Measurements from ENCODE around the gene TMEM209. TPM values are rescaled to one million over a fixed set of nuclear protein-coding genes. Genes with fewer than 3 reads are reported as not detected.
"Not testable (repeated sequence)": the region's sequence is repeated elsewhere in the genome, so short reads cannot be mapped to it uniquely, and the experiment has no call there.

The TMEM209 gene
- total RNA-seq, 2 experiments from 2014 or later, result 18.3 to 18.8 TPM

- H3K36me3 ChIP-seq (ENCODE audit: insufficient read depth, low read length); H3K9me3 ChIP-seq (ENCODE audit: control insufficient read depth in 1 of 2, insufficient read depth in 1 of 2, low read length in 2 of 2); CTCF ChIA-PET; H3K9me3 Mint-ChIP-seq; H3K27me3 ChIP-seq (ENCODE audit: control insufficient read depth in 1 of 2, insufficient read depth in 2 of 2, low read length in 2 of 2); H3K4me1 ChIP-seq (ENCODE audit: insufficient read depth, low read length); H3K4me1 Mint-ChIP-seq (ENCODE audit: low read depth); ATAC-seq (ENCODE audit: poor library complexity); H3K27ac ChIP-seq (ENCODE audit: low read depth in 1 of 2, low read length in 2 of 2); H3K27ac Mint-ChIP-seq; H3K27me3 Mint-ChIP-seq; H3K36me3 Mint-ChIP-seq (ENCODE audit: low read depth); H3K4me3 ChIP-seq (ENCODE audit: low read length); H3K4me3 Mint-ChIP-seq; DNase-seq: not testable (repeated sequence)
- POLR2A ChIA-PET, result interaction anchor here (1.0 kb wide), 1 partner anchor 30 kb away, joined by 4 read pairs; no protein-coding TSS in a partner anchor
- intact Hi-C loops (cut with DNase I, micrococcal nuclease), result loop anchor here (2.0 to 10.0 kb wide), 6 partner anchors 241 to 589 kb away; no protein-coding TSS in a partner anchor
Observed at GRCh38 chr7:130243486-130243885, 38.3 kb upstream of the TMEM209 start.

DNA sequence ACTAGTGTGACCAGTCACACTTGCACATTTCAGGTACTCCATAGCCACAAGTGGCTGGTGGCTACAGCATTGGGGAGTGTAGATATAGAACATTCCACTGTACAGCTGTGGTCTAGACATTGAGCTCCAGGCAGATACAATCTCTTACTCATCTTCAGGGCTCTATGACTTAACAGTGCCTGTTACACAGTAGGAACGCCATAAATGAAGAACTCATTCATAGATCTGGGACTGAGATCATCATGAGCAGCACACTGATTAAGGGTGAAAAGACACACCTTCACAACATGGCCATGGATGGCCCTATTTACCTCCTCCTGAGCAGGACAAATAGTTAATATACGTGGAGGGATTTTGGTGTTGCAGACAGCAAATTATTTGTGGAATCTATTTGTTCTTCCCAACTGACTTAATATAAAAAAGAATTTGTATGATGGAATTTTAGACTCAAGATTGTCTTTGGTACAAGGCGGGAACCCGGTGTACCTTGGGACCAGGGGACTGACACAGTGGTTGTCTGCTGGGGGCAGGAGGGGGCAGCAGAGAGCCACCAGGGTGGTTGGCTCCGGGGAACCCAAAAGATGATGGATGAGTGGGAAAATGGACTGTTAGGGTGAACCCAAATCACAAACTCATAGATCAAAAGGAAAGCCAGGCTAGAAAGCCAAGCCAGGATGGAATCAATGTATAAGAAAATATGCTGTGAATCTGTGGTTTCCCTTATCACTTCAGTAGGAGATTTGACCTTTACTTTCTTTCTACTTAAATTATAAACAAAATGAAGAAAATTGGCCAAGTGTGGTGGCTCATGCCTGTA is 37.2 kb upstream of the TMEM209 start:
- POLR2A ChIA-PET, result interaction anchor here (1.0 kb wide), 1 partner anchor 31 kb away, joined by 4 read pairs; no protein-coding TSS in a partner anchor
- Histone ChIP-seq H3K4me3 (ENCODE audit: low read length) (no peak overlapping the region), H3K4me1 (ENCODE audit: insufficient read depth, low read length) (no peaks in the 10 kb centered on the region), H3K27ac (ENCODE audit: low read depth in 1 of 2, low read length in 2 of 2) (no peak overlapping the region), H3K27me3 (ENCODE audit: control insufficient read depth in 1 of 2, insufficient read depth in 2 of 2, low read length in 2 of 2) (no peaks in the 10 kb centered on the region), H3K36me3 (ENCODE audit: insufficient read depth, low read length) (no peaks in the 10 kb centered on the region), H3K9me3 (ENCODE audit: control insufficient read depth in 1 of 2, insufficient read depth in 1 of 2, low read length in 2 of 2) (peaks cover 0 to 4% of the 10 kb centered on the region in 2 experiments)
- Mint-ChIP-seq H3K27me3 (no peaks in the 10 kb centered on the region), H3K4me1 (ENCODE audit: low read depth) (peaks cover 8% of the 10 kb centered on the region), H3K36me3 (ENCODE audit: low read depth) (no peaks in the 10 kb centered on the region), H3K27ac (no peak overlapping the region), H3K4me3 (no peak overlapping the region), H3K9me3 (no peaks in the 10 kb centered on the region)
- TF ChIP-seq, protein P1, sequence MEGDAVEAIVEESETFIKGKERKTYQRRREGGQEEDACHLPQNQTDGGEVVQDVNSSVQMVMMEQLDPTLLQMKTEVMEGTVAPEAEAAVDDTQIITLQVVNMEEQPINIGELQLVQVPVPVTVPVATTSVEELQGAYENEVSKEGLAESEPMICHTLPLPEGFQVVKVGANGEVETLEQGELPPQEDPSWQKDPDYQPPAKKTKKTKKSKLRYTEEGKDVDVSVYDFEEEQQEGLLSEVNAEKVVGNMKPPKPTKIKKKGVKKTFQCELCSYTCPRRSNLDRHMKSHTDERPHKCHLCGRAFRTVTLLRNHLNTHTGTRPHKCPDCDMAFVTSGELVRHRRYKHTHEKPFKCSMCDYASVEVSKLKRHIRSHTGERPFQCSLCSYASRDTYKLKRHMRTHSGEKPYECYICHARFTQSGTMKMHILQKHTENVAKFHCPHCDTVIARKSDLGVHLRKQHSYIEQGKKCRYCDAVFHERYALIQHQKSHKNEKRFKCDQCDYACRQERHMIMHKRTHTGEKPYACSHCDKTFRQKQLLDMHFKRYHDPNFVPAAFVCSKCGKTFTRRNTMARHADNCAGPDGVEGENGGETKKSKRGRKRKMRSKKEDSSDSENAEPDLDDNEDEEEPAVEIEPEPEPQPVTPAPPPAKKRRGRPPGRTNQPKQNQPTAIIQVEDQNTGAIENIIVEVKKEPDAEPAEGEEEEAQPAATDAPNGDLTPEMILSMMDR (IDR thresholded peaks at IDR 0.05), result peak; percentile 85
- intact Hi-C loops (cut with DNase I, micrococcal nuclease), result loop anchor here (1.0 to 10.0 kb wide), 7 partner anchors 242 to 590 kb away; no protein-coding TSS in a partner anchor
- ATAC-seq (ENCODE audit: poor library complexity) (peak; percentile 60), DNase-seq (peak; percentile 23 to 70 (median 40))
- CTCF ChIA-PET, result interaction anchor here (0.6 kb wide), 2 partner anchors 377 to 516 kb away, joined by 3 read pairs; no protein-coding TSS in a partner anchor

- no peaks in the 10 kb centered on the region for H3K36me3 Mint-ChIP-seq (ENCODE audit: low read depth)
- Histone ChIP-seq H3K36me3 (ENCODE audit: insufficient read depth, low read length) (no peaks in the 10 kb centered on the region), H3K9me3 (ENCODE audit: control insufficient read depth in 1 of 2, insufficient read depth in 1 of 2, low read length in 2 of 2) (no peaks in the 10 kb centered on the region), H3K4me1 (ENCODE audit: insufficient read depth, low read length) (no peaks in the 10 kb centered on the region), H3K4me3 (ENCODE audit: low read length) (no peak overlapping the region), H3K27ac (ENCODE audit: low read depth in 1 of 2, low read length in 2 of 2) (no peak overlapping the region), H3K27me3 (ENCODE audit: control insufficient read depth in 1 of 2, insufficient read depth in 2 of 2, low read length in 2 of 2) (no peaks in the 10 kb centered on the region)
- DNase-seq (no peak), ATAC-seq (ENCODE audit: poor library complexity) (no peak)
- H3K27ac Mint-ChIP-seq, result no peak overlapping the region
- no peaks in the 10 kb centered on the region for H3K9me3 Mint-ChIP-seq
- POLR2A ChIA-PET, result no interaction called here
- no peak overlapping the region for H3K4me3 Mint-ChIP-seq
- intact Hi-C loops (cut with DNase I, micrococcal nuclease), result loop anchor here (5.0 to 10.0 kb wide), 3 partner anchors 245 to 592 kb away; no protein-coding TSS in a partner anchor
- TF ChIP-seq, protein P1 (IDR thresholded peaks at IDR 0.05), result no peak
- H3K4me1 Mint-ChIP-seq (ENCODE audit: low read depth), result peaks cover 8% of the 10 kb centered on the region
- no peaks in the 10 kb centered on the region for H3K27me3 Mint-ChIP-seq
- CTCF ChIA-PET, result interaction anchor here (0.6 kb wide), 1 partner anchor 247 kb away, joined by 6 read pairs; no protein-coding TSS in a partner anchor
Observed at GRCh38 chr7:130240240-130240639, 35.0 kb upstream of the TMEM209 start.

- CTCF ChIA-PET, result not testable (repeated sequence)
Observed at GRCh38 chr7:130236361-130236760, 31.2 kb upstream of the TMEM209 start.

More at GRCh38 chr7:130236361-130236760, 31.2 kb upstream of the TMEM209 start:
- H3K27ac ChIP-seq (ENCODE audit: low read depth in 1 of 2, low read length in 2 of 2); H3K9me3 Mint-ChIP-seq; DNase-seq; H3K4me3 Mint-ChIP-seq; intact Hi-C loops (cut with DNase I, micrococcal nuclease); H3K27me3 ChIP-seq (ENCODE audit: control insufficient read depth in 1 of 2, insufficient read depth in 2 of 2, low read length in 2 of 2); H3K4me3 ChIP-seq (ENCODE audit: low read length); H3K27me3 Mint-ChIP-seq; H3K9me3 ChIP-seq (ENCODE audit: control insufficient read depth in 1 of 2, insufficient read depth in 1 of 2, low read length in 2 of 2); H3K36me3 Mint-ChIP-seq (ENCODE audit: low read depth); POLR2A ChIA-PET; H3K4me1 Mint-ChIP-seq (ENCODE audit: low read depth); H3K36me3 ChIP-seq (ENCODE audit: insufficient read depth, low read length); ATAC-seq (ENCODE audit: poor library complexity); H3K27ac Mint-ChIP-seq; H3K4me1 ChIP-seq (ENCODE audit: insufficient read depth, low read length): not testable (repeated sequence)
